Body of pancreas (tissue), 4 donors: ENCODE measurements around the gene HIPK3.

Experiments
- POLR2A ChIP-seq, 3 donors: fragments of 450-650 bp; IDR thresholded peaks; one replicate each; pipeline ENCODE4 v1.6.1; 2016; ENCODE audit warnings: antibody characterized with exemption in 3 of 3, mild to moderate bottlenecking in 2 of 3
- TF ChIP-seq, protein P1 (sequence below), 7 experiments: fragments of 450-650 bp in 4 of 7; fragments of 200-600 bp in 3 of 7; sonication (generic) in 3 of 7; IDR thresholded peaks; one replicate each; pipeline ENCODE4 v1.5.1; 2016 to 2019; ENCODE audit warnings: antibody characterized with exemption in 7 of 7

DNA sequence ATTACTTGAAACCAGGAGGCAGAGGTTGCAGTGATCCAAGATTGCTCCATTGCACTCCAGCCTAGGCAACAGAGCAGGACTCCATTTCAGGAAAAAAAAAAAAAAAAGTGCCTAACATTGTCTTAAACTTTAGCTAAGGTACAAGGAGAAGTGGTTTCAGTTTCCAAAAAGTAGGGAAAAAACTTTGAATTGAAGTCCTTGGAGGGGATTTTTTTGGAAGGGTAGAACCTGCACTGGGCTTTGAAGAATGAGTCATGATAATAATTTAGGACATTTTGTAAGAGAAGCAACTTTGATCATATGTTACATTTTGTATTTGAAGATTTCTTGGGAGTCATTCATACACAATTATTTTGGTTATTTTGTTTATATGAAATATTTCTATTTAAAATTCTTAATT is 31.8 kb upstream of the HIPK3 start:
- TF ChIP-seq, protein P1, sequence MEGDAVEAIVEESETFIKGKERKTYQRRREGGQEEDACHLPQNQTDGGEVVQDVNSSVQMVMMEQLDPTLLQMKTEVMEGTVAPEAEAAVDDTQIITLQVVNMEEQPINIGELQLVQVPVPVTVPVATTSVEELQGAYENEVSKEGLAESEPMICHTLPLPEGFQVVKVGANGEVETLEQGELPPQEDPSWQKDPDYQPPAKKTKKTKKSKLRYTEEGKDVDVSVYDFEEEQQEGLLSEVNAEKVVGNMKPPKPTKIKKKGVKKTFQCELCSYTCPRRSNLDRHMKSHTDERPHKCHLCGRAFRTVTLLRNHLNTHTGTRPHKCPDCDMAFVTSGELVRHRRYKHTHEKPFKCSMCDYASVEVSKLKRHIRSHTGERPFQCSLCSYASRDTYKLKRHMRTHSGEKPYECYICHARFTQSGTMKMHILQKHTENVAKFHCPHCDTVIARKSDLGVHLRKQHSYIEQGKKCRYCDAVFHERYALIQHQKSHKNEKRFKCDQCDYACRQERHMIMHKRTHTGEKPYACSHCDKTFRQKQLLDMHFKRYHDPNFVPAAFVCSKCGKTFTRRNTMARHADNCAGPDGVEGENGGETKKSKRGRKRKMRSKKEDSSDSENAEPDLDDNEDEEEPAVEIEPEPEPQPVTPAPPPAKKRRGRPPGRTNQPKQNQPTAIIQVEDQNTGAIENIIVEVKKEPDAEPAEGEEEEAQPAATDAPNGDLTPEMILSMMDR (IDR thresholded peaks at IDR 0.05): no peak
- no peak for TF ChIP-seq POLR2A (IDR thresholded peaks at IDR 0.05)
